Fibroblast of skin of left quadriceps (primary cell): ENCODE data around the gene TGFBR1.

Experiments used
- DNase-seq, 2 experiments: peaks; one replicate each; pipeline ENCODE4 v3.0.0-alpha.2; 2013; ENCODE audit warnings: low read depth in 2 of 2

Gene TGFBR1

DNA sequence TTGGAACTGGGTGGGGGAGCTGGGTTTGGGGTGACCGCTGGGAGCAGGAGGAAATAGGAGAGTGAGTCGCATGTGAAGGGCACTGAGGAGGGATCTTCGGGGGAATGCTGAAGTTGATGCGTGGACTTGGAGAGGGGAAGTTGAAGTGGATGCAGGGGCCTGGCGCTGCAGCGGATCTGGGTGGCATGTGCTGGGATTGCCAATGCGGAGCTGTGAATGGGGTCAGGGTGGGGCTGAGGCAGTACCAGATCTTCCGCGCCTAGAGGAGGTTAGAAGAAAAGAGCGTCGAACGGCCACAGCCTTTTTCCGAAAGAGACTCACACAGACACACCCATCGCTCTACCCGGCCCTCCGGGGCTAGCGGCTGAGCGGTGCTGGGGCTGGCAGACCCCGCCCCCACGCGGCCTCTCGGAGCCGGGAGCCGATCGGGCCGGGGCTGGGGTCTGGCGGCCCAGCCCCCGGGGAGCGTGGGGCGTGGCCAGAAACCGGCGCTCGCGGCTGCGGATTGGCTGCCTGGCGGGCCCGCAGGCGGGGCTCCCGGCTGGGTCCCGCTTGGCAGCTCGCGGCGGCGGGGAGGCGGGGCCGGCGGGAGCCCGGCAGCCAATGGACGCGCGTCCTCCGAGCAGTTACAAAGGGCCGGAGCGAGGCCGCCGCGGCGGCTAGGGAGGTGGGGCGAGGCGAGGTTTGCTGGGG is at the start of gene TGFBR1:
TSS of gene TGFBR1 (plus strand) at position 655 of the 693 bp plus-strand sequence. CDS start 93 bp downstream, outside the sequence.
- peak; percentile 84 to 88 for DNase-seq

DNA sequence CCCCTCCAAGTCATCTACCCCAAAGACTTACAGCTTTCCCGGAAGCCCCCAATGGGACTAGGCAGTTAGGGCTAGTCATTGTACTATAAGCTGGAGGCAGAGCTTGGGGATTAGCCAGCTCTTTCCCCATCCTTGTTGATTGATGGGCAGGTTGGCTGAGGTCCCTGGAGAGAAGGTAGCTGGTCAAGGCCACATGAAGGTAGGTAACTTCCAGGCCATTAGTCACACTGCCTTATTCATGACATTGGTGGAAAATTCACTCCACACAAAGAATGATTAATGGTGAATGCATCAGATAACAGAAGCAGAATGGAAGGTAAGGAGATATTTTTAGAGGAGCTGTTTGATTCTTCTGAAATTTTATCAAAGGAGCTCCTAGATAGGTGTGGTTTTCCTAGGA is 49.5 kb upstream of the TGFBR1 start:
- DNase-seq = no peak

GRCh38 chr9:99056186-99056585 is 48.7 kb upstream of the TGFBR1 start:
- no peak for DNase-seq

DNA sequence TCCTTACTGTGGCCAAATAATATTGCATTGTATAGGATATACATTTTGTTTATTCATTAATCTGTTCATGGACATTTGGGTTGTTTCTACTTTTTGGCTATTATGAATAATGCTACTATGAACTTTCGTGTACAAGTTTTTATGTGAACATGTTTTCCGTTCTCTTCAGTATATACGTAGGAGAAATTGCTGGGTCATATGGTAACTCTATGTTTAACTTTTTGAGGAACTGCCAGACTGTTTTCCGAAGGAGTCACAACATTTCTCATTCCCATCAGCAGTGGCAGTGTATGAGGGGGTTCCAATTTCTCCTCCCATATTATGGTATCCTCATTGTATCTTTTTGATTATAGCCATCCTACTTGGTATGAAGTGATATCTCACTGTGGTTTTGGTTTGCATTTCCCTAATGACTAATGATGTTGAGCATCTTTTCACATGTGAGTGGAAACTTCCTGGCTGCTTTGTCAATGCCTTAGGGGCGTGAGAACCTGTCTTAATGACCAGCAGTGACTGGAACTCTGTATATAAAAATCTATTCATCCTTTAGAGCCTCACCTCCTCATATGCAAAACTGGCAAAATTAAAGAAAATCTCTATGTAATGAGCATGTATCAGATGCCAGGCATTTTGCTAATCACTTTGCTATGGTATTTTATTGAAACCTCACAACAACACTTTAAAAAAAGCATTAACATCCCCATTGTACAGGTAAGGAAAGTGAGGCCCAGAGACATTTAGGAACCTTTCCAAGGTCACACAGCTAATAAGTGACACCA is 47.8 kb upstream of the TGFBR1 start:
- peak; percentile 80 to 82 for DNase-seq

DNA sequence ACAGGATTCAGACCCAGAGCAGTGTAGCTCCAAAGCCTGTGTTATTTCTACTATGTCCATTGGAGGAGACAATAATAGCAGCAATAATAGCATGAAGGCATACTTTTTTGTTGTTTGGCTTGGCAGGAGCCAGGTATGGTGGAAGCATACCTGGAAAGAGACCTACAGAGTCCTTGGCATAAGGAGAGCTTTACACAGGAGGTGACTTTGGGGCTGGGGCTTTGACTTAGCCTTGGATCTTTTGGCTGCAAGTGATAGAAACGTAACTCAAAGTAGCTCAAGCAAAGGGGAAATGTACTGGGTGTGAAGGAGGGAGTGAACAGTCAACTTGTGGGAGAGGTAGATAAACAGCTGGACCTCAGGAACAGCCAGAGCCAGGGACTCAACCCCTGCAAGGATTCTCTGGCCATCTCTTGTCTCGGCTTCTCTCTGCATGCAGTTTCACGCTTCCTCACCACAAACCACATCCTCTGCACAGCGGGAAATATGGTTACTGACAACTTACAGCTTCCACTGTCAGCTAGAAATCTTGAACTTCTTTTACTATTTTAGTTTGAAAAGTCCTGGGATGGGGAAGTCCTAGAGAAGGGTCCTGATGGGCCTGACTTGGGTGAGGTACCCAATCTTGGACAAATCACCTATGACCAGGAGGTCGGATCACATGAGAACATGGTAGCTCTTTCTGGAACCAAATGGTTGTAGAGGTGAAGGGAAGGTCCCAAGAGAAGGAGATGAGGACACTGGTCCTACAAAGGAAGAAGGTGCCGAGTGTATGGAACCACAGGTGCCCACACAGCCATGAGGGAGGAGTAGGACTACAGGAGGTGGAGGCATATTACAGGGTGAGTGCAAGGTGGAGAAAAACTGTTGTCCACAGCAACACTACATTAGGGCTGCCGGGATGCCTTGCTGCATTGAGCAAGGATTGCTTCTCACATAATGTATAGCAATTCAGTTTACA is 47.0 kb upstream of the TGFBR1 start:
- DNase-seq = peak; percentile 64 to 65

DNA sequence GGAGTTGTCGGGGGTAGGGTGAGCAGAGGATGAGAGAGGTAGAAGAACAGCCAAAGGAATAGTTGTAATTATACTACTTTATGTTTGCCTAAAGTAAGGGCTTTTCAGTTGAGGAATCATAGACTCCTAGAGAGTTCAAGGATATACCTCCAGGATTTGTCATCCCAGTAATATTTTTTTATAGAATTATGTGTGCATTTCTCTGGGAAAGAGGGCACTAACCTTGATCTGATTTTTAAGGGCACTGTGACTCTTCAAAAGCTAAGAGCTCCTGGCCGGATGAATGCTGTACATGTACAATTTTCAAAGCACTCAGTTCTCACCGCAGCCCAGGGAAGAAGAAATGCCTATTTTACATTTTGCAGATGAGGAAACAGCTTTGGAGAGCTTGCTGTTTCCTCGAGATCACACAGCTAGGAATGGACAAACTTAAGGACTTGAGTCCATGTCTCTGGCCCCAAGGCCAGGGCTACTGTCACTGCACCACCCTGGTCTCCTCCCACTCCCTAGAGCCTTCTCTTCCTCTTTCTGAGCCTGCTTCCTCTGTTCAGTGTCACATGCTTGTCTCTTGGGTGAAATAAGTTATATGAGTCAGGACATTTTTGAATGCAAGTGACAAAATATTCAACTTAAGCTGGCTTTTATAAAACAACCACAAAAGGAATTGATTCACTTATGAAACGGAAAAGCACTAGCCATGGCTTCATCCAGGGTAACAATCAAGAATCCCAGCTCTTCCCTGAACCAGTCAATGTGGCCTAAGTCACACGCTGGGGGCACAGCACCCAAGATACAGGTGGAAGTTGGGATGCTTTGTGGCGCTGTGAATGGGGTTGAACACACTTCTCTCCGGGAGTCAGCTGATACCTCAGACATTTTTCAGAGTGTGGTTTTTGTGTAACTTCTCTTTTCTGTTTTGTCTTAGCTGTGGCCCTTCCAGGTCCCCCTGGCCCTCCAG is 45.7 kb upstream of the TGFBR1 start:
- DNase-seq = no peak

DNA sequence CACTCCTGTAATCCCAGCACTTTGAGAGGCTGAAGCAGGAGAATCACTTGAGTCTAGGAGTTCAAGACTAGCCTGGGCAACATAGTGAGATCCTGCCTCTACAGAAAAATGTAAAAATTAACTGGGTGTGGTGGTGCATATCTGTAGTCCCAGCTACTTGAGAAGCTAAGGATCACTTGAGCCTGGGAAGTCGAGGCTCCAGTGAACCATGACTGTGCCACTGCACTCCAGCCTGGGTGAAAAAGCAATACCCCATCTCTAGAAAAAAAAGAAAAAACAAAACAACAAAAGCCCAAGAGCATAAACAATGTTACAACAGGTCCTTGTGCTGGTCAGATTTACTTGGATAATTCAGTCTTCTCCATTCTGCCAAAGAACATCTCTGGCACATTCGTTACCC is 44.3 kb upstream of the TGFBR1 start:
- no peak for DNase-seq

- DNase-seq = no peak
Observed at GRCh38 chr9:99062549-99062948, 42.4 kb upstream of the TGFBR1 start.

- no peak for DNase-seq
Observed at GRCh38 chr9:99063522-99063921, 41.4 kb upstream of the TGFBR1 start.

GRCh38 chr9:99066571-99066970 is 38.3 kb upstream of the TGFBR1 start:
- no peak for DNase-seq

DNA sequence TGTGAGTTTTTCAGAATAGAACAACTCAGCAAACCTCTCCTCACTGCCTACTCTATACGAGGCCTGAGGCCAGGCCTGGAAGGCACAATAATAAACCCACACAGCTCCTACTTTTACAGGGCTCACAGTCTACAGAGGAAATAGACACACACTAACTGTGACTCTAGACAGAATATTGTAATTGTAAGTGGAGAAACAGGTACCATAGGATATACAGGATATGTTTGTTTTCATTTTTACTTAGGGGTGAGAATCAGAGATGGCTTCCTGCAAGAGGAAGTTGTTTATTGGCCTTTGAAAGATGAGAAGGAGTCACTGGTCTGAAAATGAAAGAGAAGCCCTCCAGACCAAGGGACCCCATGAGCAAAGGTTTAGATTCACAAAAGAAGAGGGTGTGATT is 35.8 kb upstream of the TGFBR1 start:
- DNase-seq = no peak

- no peak for DNase-seq
Observed at GRCh38 chr9:99069546-99069945, 35.4 kb upstream of the TGFBR1 start.

GRCh38 chr9:99070681-99071080 is 34.2 kb upstream of the TGFBR1 start:
- DNase-seq = no peak

DNA sequence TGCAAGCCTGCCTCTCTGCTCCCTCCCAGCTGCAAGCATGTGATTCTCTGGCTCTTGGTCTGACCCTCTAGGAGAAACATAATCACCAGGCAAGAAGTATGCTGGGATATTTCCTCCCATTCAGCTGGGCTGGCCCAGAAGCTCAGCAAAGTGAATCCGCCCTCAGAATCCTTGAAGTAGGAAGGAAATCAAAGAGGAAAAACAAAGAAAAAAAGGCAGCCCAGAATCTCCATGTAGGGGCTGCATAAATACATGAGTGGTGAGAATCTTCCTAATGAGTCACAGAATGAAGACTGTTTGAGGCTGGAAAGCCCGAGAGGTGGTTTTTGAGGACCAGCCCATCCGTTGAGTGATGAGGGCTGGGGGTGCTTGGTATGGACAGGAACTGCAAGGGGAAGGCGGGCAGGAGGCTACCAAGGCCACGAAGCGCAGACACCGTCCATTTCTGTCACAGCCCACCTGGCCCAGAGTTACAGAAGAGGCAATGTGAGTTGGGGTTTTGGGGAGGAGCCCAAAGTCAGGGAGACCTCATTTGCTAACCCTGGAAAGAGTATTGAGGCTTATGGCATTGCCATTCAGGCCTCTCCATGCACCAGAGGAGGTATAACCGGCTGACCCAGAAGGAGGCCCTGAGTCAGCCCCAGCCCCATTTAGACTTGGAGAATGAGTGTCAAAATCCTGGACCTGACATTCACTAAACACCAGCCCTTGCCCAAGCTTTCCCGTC is 33.4 kb upstream of the TGFBR1 start:
- no peak for DNase-seq

- DNase-seq = no peak
Observed at GRCh38 chr9:99072040-99072394, 32.9 kb upstream of the TGFBR1 start.

- no peak for DNase-seq
Observed at GRCh38 chr9:99073347-99073746, 31.6 kb upstream of the TGFBR1 start.

DNA sequence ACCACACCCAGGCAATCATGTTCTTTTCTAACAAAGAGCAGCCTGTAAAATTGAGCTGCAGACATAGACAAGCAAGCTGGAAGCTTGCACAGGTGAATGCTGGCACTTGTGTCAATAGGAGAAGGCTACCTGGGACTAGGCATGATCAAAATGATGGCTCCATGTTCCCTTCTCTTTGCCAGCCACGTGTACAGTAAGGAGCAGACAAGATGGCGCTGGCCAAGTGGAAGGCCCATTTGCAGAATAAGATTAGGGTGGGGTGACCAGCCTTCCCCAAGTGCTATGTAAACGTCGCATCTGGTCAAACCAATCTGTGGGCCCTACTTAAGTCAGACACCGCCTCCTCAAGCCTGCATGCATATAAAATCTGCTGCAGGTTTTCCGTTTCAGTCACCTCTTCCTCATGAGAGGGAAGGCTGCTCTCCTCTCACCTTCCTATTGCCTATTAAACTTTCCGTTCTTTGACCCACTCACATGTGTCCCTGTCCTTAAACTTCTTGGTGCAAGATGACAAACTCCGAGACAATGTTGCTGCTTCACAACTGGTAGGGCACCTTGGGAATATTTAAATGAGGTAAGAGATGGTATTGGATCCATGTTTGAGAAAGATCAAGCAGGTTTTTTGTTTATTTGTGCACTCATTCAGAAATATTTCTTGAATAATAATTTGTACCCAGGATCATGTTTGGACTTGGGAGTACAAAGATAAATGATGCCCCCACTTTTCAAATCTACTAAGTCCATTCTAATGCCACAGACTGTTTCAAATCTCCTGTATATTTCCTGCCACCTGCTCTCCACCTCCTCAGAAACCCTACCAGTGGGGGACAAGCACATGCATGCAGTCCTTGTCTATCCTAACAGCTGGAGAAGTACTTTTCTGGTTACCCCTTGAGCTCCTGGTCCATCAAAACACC is 30.7 kb upstream of the TGFBR1 start:
- DNase-seq = no peak

DNA sequence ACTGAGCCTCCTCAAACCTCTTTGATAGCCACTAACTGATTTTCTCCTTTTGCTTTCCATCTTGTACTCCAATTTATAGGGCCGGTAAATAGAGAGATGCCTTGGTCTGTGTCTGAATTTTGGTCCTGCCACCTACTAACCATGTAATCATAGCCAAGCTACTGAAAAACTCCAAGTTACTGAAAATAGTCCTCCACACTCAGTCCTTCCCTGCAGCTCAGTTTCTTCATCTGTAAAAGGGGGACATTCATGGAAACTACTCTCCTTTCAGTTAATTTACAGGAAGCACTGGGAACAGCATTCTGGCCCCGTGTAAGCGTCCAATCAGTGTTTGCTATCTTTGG is 30.0 kb upstream of the TGFBR1 start:
- DNase-seq = no peak

GRCh38 chr9:99075246-99075912 is 29.5 kb upstream of the TGFBR1 start:
- no peak for DNase-seq
